Thymus (tissue), 11 donors: ENCODE data around the gene CELSR1. TPM values are rescaled to one million over a fixed set of nuclear protein-coding genes. Genes with fewer than 3 reads are reported as not detected.
"Not testable (repeated sequence)": the region's sequence is repeated elsewhere in the genome, so short reads cannot be mapped to it uniquely, and the experiment has no call there.

ENCODE experiments used
- DNase-seq, 9 donors: peaks; one replicate each; pipeline ENCODE4 v3.0.0-alpha.2; 2013; ENCODE audit warnings: low spot score in 9 of 9, low read depth in 6 of 9, missing footprints in 1 of 9
- H3K27ac ChIP-seq, 2 donors: one replicate each; pipeline ENCODE4 v1.5.1; 2013; ENCODE audit warnings: control low read depth in 1 of 2, low read depth in 1 of 2, low read length in 1 of 2, mild to moderate bottlenecking in 1 of 2, moderate library complexity in 1 of 2
- H3K27me3 ChIP-seq, 2 donors: one replicate each; pipeline ENCODE4 v1.5.1; 2013; ENCODE audit warnings: low read length in 1 of 2; ENCODE audit not compliant: control insufficient read depth in 2 of 2, insufficient read depth in 1 of 2
- H3K36me3 ChIP-seq, 2 donors: one replicate each; pipeline ENCODE4 v1.5.1; 2013; ENCODE audit warnings: low read length in 1 of 2, mild to moderate bottlenecking in 1 of 2, moderate library complexity in 1 of 2; ENCODE audit not compliant: control insufficient read depth in 2 of 2, insufficient read depth in 2 of 2
- H3K4me1 ChIP-seq, 2 donors: one replicate each; pipeline ENCODE4 v1.5.1; 2013; ENCODE audit warnings: low read length in 2 of 2; ENCODE audit not compliant: control insufficient read depth in 2 of 2, insufficient read depth in 2 of 2
- H3K4me3 ChIP-seq, 2 donors: one replicate each; pipeline ENCODE4 v1.5.1; 2013; ENCODE audit warnings: low read length in 2 of 2, control low read depth in 1 of 2, mild to moderate bottlenecking in 1 of 2
- H3K9me3 ChIP-seq, 2 donors: one replicate each; pipeline ENCODE4 v1.5.1; 2013; ENCODE audit warnings: low read length in 1 of 2, mild to moderate bottlenecking in 1 of 2; ENCODE audit not compliant: control insufficient read depth in 2 of 2, insufficient read depth in 1 of 2
- WGBS: extraction: QIAGEN DNeasy Blood & Tissue Kit; methylation state at CpG from one replicate; pipeline ENCODE4 v1.1.7; 2013; 5-methylcytosine and 5-hydroxymethylcytosine counted together
- polyA plus RNA-seq: library from polyadenylated mRNA; stranded (reverse); fragments of 200-250 nt; gene quantifications from one replicate; pipeline ENCODE4 v1.2.3, GENCODE V29; 2013
- total RNA-seq: library from RNA; stranded (reverse); fragments of 120-200 nt; gene quantifications from one replicate; pipeline ENCODE4 v1.2.4, GENCODE V29; 2013
- donor health status: healthy.

CELSR1 gene
- total and polyA plus RNA-seq, 2 donors, result 3.7 to 9.4 TPM

DNA sequence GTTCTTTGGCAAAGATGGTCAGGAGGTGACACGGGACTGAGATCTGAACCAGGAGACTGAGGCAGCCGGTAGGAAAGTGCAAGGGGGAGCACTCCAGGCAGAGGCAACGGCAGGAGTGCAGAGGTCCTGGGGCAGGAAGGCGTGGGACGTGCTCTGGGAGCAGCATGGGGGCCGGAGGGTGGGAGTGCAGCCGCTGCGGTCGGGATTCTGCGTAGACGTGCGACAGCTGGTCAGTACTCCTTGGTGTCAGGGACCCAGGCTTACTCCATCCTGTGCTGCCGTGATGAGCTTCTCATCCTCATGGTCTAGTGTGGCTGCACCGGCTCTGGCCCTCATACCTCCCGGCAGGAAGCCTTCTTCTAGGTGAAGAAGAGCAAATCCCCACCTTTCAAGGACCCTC is 218.8 kb downstream of the CELSR1 start:
- Histone ChIP-seq H3K4me3 (no peak overlapping the region), H3K27me3 (no peaks in the 10 kb centered on the region), H3K9me3 (no peaks in the 10 kb centered on the region), H3K36me3 (peaks cover 66 to 80% of the 10 kb centered on the region in 2 donors), H3K27ac (no peak overlapping the region), H3K4me1 (no peaks in the 10 kb centered on the region)
- WGBS, result 92% methylated on average over 15 of the region's 15 CpGs
- no peak for DNase-seq

DNA sequence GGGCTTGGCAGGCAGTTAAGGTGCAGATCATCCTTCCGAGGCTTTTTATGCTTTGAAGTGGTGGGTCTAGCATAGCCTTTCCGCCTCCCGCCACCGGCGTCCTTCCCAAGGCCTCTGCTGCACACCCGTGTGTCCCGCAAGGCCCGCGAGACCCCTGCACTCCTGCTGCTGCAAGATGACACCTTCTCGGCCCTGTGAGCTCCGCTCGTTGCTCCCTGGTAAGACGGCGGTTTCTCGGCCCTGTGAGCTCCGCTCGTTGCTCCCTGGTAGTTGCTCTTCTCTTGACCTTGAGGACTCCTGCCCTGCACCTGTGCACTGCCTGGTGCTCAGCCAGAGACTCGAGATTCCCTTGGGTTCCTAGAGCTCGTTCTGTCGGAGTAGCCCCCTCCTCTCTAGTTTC is 219.8 kb downstream of the CELSR1 start:
- Histone ChIP-seq H3K27ac (no peak overlapping the region), H3K4me1 (no peaks in the 10 kb centered on the region), H3K9me3 (no peaks in the 10 kb centered on the region), H3K36me3 (peaks cover 64 to 72% of the 10 kb centered on the region in 2 donors), H3K27me3 (no peaks in the 10 kb centered on the region), H3K4me3 (no peak overlapping the region)
- WGBS, result 97% methylated on average over 20 of the region's 20 CpGs
- DNase-seq, result no peak

DNA sequence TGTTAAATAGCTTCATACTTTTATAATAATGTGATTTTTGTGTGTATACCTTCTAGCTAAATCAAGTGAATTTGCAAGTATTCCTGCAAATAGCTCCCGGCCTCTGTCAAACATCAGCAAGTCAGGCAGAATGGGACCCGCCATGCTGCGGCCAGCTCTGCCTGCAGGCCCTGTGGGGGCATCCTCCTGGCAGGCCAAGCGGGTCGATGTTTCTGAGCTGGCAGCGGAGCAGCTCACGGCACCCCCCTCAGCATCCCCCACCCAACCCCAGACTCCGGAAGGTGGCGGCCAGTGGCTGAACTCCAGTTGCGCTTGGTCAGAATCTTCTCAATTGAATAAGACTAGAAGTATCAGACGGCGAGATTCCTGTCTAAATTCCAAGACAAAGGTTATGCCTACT is 221.4 kb downstream of the CELSR1 start:
- no peak overlapping the region for H3K4me3 ChIP-seq
- H3K36me3 ChIP-seq, result peaks cover 64 to 69% of the 10 kb centered on the region in 2 donors
- 97% methylated on average over 12 of the region's 12 CpGs for WGBS
- no peaks in the 10 kb centered on the region for H3K9me3 ChIP-seq
- no peak overlapping the region for H3K27ac ChIP-seq
- H3K4me1 ChIP-seq, result no peaks in the 10 kb centered on the region
- H3K27me3 ChIP-seq, result no peaks in the 10 kb centered on the region
- DNase-seq, result no peak

DNA sequence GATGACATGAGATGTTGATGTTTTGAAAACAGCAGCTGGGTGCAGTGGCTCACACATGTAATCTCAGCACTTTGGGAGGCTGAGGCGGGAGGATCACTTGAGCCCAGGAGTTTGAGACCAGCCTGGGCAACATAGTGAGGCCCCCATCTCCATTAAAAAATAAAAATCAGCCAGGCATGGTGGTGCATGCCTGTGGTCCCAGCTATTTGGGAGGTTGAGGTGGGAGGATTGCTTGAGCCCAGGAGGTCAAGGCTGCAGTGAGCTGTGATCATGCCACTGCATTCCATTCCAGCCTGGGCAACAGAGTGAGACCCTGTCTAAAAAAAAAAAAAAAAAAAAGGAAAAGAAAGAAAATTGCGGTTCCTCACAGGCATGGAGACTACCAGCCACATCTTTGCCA is 224.6 kb downstream of the CELSR1 start:
- H3K9me3 ChIP-seq, H3K27ac ChIP-seq, H3K4me3 ChIP-seq, DNase-seq, H3K27me3 ChIP-seq, H3K4me1 ChIP-seq: not testable (repeated sequence)
- H3K36me3 ChIP-seq, result peaks cover 60 to 74% of the 10 kb centered on the region in 2 donors
- 99% methylated on average over 2 of the region's 2 CpGs for WGBS

DNA sequence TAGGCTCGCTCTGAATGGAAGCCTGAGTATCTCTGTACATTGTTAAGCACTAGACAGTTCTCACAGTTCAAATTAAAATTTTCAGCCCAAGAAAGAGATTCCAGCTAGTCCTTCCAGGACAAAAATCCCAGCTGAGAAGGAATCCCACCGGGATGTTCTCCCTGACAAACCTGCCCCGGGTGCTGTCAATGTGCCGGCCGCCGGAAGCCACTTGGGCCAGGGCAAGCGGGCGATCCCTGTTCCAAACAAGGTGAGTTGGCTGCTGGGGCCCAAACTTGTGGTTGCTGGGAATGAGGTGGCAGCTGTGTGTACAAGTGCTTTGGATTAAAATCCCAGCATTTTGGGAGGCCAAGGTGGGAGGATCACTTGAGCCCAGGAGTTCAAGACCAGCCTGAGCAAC is 225.4 kb downstream of the CELSR1 start:
- Histone ChIP-seq H3K27me3 (no peaks in the 10 kb centered on the region), H3K36me3 (peaks cover 52 to 67% of the 10 kb centered on the region in 2 donors), H3K9me3 (no peaks in the 10 kb centered on the region), H3K4me3 (no peak overlapping the region), H3K27ac (no peak overlapping the region), H3K4me1 (no peaks in the 10 kb centered on the region)
- 97% methylated on average over 8 of the region's 8 CpGs for WGBS
- no peak for DNase-seq

Other genes starting within 250 kb of the CELSR1 start
- 14.1 TPM for gene GTSE1, start 240.8 kb downstream of the CELSR1 start, total RNA-seq
- 4.4 TPM for gene GTSE1, start 240.8 kb downstream of the CELSR1 start, polyA plus RNA-seq
- gene TRMU, start 201.9 kb downstream of the CELSR1 start, total RNA-seq, result 27.4 TPM
- gene TRMU, start 201.9 kb downstream of the CELSR1 start, polyA plus RNA-seq, result 28.7 TPM
- 37.3 TPM for gene GRAMD4, start 82.8 kb upstream of the CELSR1 start, total RNA-seq
- gene GRAMD4, start 82.8 kb upstream of the CELSR1 start, polyA plus RNA-seq, result 34.4 TPM
- 46.2 TPM for gene CERK, start 200.6 kb upstream of the CELSR1 start, total RNA-seq
- gene CERK, start 200.6 kb upstream of the CELSR1 start, polyA plus RNA-seq, result 47.1 TPM
- gene TBC1D22A, start 225.0 kb upstream of the CELSR1 start, total RNA-seq, result 11.8 TPM
- gene TBC1D22A, start 225.0 kb upstream of the CELSR1 start, polyA plus RNA-seq, result 25.7 TPM